ENCODE data around the gene CIAO1. TPM values are rescaled to one million over a fixed set of nuclear protein-coding genes. Genes with fewer than 3 reads are reported as not detected.

Gene CIAO1
- total and polyA plus RNA-seq, 2 of the 13 experiments (the other 11 are each of a cell fraction or from before 2014, with no cell fraction given): 99.3 to 120 TPM

DNA sequence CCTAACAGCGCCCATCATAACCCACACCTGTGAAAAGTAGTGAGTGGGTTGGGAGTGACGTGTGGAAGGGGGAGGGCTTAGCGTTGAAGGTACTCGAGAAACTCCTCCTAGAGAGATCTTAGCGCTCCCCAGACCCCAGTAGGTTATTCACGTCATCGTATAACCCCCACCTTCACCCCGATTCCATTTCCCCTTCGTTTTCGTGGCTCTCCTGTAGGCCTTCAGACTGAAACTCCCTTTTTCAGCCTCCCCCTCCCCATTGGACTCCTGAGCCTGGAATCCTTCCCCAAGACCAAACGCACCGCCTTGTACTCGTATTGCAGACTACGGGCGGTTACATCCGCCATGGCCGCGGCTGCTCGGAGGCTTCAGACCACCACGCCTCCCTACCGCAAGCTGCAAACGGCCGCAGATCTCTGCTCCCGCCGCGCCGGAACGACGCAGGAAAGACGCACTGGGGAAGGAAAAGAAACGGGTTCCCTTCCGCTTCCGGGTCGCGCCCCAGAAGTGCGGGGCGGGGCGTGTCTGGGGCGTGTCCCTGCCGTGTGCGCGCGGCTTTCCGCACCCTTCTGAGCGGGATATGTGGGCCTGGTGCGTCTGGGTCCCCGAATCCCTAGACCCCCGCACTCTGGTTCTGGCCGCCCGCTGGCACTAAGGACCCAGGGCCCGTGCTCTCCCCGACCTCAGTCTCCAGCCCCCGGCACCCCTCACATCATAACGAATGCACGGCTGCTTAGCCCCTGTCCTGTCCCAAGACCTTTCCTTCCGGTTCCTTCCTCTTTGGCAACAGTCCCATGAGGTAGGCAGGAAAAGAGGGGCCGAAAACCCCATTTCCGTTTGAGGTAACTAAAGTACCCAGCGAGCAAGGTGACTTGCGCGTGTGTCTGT, 39.3 kb downstream of the CIAO1 start, which contains the start of gene SNRNP200 (continued):
- TF ChIP-seq, protein P1, sequence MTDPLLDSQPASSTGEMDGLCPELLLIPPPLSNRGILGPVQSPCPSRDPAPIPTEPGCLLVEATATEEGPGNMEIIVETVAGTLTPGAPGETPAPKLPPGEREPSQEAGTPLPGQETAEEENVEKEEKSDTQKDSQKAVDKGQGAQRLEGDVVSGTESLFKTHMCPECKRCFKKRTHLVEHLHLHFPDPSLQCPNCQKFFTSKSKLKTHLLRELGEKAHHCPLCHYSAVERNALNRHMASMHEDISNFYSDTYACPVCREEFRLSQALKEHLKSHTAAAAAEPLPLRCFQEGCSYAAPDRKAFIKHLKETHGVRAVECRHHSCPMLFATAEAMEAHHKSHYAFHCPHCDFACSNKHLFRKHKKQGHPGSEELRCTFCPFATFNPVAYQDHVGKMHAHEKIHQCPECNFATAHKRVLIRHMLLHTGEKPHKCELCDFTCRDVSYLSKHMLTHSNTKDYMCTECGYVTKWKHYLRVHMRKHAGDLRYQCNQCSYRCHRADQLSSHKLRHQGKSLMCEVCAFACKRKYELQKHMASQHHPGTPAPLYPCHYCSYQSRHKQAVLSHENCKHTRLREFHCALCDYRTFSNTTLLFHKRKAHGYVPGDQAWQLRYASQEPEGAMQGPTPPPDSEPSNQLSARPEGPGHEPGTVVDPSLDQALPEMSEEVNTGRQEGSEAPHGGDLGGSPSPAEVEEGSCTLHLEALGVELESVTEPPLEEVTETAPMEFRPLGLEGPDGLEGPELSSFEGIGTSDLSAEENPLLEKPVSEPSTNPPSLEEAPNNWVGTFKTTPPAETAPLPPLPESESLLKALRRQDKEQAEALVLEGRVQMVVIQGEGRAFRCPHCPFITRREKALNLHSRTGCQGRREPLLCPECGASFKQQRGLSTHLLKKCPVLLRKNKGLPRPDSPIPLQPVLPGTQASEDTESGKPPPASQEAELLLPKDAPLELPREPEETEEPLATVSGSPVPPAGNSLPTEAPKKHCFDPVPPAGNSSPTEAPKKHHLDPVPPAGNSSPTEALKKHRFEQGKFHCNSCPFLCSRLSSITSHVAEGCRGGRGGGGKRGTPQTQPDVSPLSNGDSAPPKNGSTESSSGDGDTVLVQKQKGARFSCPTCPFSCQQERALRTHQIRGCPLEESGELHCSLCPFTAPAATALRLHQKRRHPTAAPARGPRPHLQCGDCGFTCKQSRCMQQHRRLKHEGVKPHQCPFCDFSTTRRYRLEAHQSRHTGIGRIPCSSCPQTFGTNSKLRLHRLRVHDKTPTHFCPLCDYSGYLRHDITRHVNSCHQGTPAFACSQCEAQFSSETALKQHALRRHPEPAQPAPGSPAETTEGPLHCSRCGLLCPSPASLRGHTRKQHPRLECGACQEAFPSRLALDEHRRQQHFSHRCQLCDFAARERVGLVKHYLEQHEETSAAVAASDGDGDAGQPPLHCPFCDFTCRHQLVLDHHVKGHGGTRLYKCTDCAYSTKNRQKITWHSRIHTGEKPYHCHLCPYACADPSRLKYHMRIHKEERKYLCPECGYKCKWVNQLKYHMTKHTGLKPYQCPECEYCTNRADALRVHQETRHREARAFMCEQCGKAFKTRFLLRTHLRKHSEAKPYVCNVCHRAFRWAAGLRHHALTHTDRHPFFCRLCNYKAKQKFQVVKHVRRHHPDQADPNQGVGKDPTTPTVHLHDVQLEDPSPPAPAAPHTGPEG (CRISPR knock-in tag; IDR thresholded peaks at IDR 0.05): peak; percentile 96
- TF ChIP-seq CREM (IDR thresholded peaks at IDR 0.05) (peak; percentile 94), CREM (CRISPR knock-in tag; IDR thresholded peaks at IDR 0.05) (no peak), SP140L (CRISPR knock-in tag; IDR thresholded peaks at IDR 0.05; ENCODE audit: borderline replicate concordance) (0 out of 2 replicates have a peak, but pooled peaks have one; percentile 15), IRX3 (CRISPR knock-in tag; IDR thresholded peaks at IDR 0.05; ENCODE audit: borderline replicate concordance, low read depth) (no peak), ZNF546 (CRISPR knock-in tag; conservative IDR thresholded peaks at IDR 0.05) (peak; percentile 79; the same call in 1 of the 2 replicates), TMF1 (CRISPR knock-in tag; IDR thresholded peaks at IDR 0.05; ENCODE audit: low read depth) (no peak), KDM5A (IDR thresholded peaks at IDR 0.05; ENCODE audit: borderline replicate concordance, low read length) (peak; percentile 97), ZFX (CRISPR knock-in tag; IDR thresholded peaks at IDR 0.05; ENCODE audit: low read depth) (peak; percentile 97), ZNF501 (CRISPR knock-in tag; IDR thresholded peaks at IDR 0.05) (peak; percentile 96), ZNF574 (CRISPR knock-in tag; IDR thresholded peaks at IDR 0.05) (peak; percentile 97), NCOA5 (CRISPR knock-in tag; IDR thresholded peaks at IDR 0.05) (no peak; the same call in 1 of the 2 replicates), ZBTB1 (CRISPR knock-in tag; IDR thresholded peaks at IDR 0.05; ENCODE audit: borderline replicate concordance) (no peak), NCOA2 (CRISPR knock-in tag; IDR thresholded peaks at IDR 0.05) (peak; percentile 55), KDM3A (CRISPR knock-in tag; IDR thresholded peaks at IDR 0.05; ENCODE audit: low read depth) (0 out of 2 replicates have a peak, but pooled peaks have one; percentile 77), TEF (CRISPR knock-in tag; IDR thresholded peaks at IDR 0.05) (no peak)
- TF ChIP-seq, protein P2, sequence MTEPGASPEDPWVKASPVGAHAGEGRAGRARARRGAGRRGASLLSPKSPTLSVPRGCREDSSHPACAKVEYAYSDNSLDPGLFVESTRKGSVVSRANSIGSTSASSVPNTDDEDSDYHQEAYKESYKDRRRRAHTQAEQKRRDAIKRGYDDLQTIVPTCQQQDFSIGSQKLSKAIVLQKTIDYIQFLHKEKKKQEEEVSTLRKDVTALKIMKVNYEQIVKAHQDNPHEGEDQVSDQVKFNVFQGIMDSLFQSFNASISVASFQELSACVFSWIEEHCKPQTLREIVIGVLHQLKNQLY (CRISPR knock-in tag; IDR thresholded peaks at IDR 0.05): peak; percentile 79; the same call in 1 of the 2 replicates
- TF ChIP-seq, protein P3, sequence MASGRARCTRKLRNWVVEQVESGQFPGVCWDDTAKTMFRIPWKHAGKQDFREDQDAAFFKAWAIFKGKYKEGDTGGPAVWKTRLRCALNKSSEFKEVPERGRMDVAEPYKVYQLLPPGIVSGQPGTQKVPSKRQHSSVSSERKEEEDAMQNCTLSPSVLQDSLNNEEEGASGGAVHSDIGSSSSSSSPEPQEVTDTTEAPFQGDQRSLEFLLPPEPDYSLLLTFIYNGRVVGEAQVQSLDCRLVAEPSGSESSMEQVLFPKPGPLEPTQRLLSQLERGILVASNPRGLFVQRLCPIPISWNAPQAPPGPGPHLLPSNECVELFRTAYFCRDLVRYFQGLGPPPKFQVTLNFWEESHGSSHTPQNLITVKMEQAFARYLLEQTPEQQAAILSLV (CRISPR knock-in tag; IDR thresholded peaks at IDR 0.05; ENCODE audit: borderline replicate concordance): peak; percentile 98; the same call in 1 of the 2 replicates

All from HepG2 (cell line).